Chondrocyte (in vitro differentiated cells): ENCODE measurements around the gene IPMK. TPM values are rescaled to one million over a fixed set of nuclear protein-coding genes. Genes with fewer than 3 reads are reported as not detected.
A peak's percentile ranks its signal among the peaks of the same experiment; 100 is the strongest.

Experiments
- DNase-seq: peaks from one replicate; pipeline ENCODE4 v3.0.0; 2021; ENCODE audit warnings: mixed read lengths, low spot score
- H3K27ac Mint-ChIP-seq: one replicate; pipeline ENCODE4 v1.8.0; 2021; ENCODE audit warnings: mild to moderate bottlenecking, moderate library complexity, mixed read lengths; ENCODE audit not compliant: unreplicated experiment
- H3K27me3 Mint-ChIP-seq: 2 replicates; pipeline ENCODE4 v1.8.0; 2021; ENCODE audit warnings: low read depth, mixed read lengths
- H3K36me3 Mint-ChIP-seq: 2 replicates; pipeline ENCODE4 v1.8.0; 2021; ENCODE audit warnings: low read depth, mixed read lengths
- H3K4me1 Mint-ChIP-seq: 2 replicates; pipeline ENCODE4 v1.8.0; 2021; ENCODE audit warnings: low read depth, mild to moderate bottlenecking, mixed read lengths
- H3K4me3 Mint-ChIP-seq: one replicate; pipeline ENCODE4 v1.8.0; 2021; ENCODE audit warnings: mild to moderate bottlenecking, moderate library complexity, mixed read lengths; ENCODE audit not compliant: unreplicated experiment
- H3K9me3 Mint-ChIP-seq: 2 replicates; pipeline ENCODE4 v1.8.0; 2021; ENCODE audit warnings: low read depth, mixed read lengths
- total RNA-seq: library from RNA; stranded (reverse); gene quantifications from 3 replicates; pipeline ENCODE4 v1.2.1, GENCODE V29; 2021
- TF ChIP-seq, protein P1 (sequence below): fragments of 200-600 bp; sonication (generic); IDR thresholded peaks from 2 replicates; pipeline ENCODE4 v1.5.0; 2021; ENCODE audit warnings: antibody characterized with exemption, mild to moderate bottlenecking, moderate library complexity

IPMK gene
- total RNA-seq, 1 donor from 2014 or later: 2.9 TPM

DNA sequence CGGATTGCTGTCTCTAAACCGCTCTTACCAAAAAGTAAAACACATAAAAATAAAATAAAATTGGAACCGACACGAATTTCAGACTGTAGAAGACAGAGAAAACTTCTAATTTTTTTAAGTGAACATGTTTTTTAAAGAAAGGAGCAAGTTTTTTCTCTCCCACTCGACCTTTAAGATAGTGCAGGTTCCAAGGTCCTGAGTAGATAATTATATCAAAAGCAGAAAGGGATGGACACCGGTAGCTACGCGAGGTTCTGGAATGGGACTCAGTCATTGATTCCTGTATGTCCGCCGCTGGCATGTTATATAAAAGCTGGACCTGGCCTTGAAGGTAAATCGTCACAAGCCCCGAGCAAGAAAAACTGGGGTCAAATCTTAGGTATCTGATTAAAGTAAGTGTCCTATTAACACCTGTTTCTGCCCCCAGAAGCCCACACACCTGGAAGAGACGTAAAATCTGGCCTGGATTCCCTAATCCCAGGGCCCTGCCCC, 806 bp upstream of the IPMK start:
- Mint-ChIP-seq H3K4me1 (peaks cover 41% of the 10 kb centered on the region), H3K9me3 (no peaks in the 10 kb centered on the region), H3K36me3 (no peaks in the 10 kb centered on the region), H3K4me3 (peak overlapping the region; percentile 89), H3K27me3 (no peaks in the 10 kb centered on the region), H3K27ac (peak overlapping the region; percentile 98)
- TF ChIP-seq, protein P1, sequence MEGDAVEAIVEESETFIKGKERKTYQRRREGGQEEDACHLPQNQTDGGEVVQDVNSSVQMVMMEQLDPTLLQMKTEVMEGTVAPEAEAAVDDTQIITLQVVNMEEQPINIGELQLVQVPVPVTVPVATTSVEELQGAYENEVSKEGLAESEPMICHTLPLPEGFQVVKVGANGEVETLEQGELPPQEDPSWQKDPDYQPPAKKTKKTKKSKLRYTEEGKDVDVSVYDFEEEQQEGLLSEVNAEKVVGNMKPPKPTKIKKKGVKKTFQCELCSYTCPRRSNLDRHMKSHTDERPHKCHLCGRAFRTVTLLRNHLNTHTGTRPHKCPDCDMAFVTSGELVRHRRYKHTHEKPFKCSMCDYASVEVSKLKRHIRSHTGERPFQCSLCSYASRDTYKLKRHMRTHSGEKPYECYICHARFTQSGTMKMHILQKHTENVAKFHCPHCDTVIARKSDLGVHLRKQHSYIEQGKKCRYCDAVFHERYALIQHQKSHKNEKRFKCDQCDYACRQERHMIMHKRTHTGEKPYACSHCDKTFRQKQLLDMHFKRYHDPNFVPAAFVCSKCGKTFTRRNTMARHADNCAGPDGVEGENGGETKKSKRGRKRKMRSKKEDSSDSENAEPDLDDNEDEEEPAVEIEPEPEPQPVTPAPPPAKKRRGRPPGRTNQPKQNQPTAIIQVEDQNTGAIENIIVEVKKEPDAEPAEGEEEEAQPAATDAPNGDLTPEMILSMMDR: no peak
- DNase-seq: no peak

DNA sequence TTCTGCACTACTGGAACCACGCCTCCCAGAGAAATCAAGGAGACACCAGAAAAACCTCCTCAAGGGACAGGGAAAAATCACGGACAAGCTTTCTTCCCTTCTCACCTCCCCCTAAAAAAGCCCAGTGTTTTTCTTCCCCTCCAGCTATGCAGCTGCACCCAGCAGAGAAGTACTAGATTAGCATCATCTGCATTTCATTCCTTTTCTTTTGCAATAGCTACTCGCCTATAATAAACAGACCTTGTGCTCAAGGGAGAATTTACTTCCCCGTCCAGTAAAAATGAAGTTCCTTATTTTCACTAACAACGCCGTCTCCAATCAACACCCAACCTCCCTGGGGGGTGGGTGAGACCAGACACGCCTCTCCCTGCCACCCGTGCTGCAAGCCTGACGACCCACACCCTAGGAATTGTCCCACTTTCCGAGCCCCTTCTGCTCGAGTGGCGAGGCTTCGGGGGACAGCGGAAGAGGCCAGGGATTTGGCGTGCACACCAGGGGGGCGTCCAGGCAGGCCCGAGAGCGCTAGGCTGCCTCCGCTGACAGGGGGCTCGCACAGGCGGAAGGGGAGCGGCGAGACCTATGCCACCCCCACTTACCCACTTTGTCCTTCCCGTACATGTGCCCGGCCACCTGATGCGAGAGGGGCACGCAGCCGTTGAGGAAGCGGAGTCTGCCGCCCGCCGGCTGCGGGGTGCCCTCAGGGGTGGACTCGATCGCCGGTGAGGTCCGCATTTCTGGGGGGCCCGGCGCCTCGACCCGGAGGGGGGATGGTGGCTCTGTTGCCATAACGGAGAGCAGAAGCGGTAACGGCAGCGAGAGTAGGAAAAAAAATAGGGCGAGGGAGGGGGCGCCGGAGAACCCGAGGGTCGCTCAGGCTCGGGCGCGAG, 625 bp downstream of the IPMK start:
- Mint-ChIP-seq H3K36me3 (no peaks in the 10 kb centered on the region), H3K27ac (peak overlapping the region; percentile 98), H3K4me1 (peaks cover 38% of the 10 kb centered on the region), H3K27me3 (no peaks in the 10 kb centered on the region), H3K9me3 (no peaks in the 10 kb centered on the region), H3K4me3 (peak overlapping the region; percentile 89)
- no peak for DNase-seq
- TF ChIP-seq, protein P1: no peak

DNA sequence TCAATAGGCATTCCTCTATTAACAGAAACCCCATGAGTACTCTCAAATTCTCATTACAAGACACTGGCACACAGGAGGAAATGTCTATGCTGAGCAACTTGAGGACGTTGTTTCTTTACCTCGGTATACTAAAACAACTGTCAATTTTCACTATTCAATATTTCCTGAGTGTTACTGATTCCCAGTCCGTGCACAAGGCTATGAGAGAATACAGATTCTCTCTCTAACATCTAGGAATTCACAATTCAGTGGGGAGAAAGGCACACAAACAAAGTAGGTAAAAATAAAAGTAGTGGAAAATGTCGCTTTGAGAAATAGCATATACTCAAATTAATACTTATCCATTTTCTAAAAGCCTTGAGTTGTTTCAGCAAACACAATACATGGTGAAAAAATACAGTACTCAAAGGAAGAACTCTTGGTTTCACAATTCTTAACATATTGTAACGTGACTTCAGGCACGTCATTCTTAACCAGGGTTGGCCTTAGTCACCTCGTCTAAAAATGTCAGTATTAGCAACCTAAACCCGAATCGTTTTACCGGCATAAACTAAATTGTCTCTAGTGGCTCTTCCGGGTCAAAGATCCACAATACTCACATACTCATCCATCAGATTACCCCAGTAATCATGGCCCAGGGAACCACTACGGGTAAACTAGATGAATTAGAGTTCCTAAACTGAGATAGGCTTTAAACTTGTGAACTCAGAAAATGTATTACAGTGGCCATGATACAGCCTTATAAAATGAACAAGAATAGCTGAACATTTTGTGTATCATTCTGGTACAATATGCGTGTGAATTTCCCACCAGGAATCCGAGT, 1.5 kb downstream of the IPMK start:
- Mint-ChIP-seq H3K27me3 (no peaks in the 10 kb centered on the region), H3K4me1 (peaks cover 38% of the 10 kb centered on the region), H3K4me3 (peak overlapping the region; percentile 89), H3K9me3 (no peaks in the 10 kb centered on the region), H3K27ac (peak overlapping the region; percentile 98), H3K36me3 (no peaks in the 10 kb centered on the region)
- no peak for DNase-seq
- TF ChIP-seq, protein P1: no peak

DNA sequence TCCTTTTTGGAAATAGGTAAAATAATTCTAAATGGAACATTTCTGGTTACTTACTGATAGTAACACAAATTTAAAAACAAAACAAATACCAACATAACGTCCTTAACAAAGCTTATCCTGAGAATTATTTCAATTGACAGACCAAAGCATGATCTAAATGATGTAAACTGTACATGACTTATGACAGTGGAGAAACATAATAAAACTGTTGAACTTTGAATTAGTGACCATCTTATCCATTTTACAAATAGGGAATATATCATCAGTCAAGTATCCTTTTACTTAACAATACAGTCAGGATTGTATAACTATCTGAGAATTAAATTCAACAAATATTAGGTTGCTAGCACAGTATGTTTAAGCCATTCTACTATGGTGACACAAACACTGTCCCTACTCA, 2.4 kb downstream of the IPMK start:
- peak overlapping the region; percentile 28 for H3K4me3 Mint-ChIP-seq
- H3K9me3 Mint-ChIP-seq: no peaks in the 10 kb centered on the region
- H3K27ac Mint-ChIP-seq: peak overlapping the region; percentile 98
- H3K4me1 Mint-ChIP-seq: peaks cover 33% of the 10 kb centered on the region
- H3K36me3 Mint-ChIP-seq: no peaks in the 10 kb centered on the region
- TF ChIP-seq, protein P1: no peak
- no peaks in the 10 kb centered on the region for H3K27me3 Mint-ChIP-seq
- DNase-seq: no peak

DNA sequence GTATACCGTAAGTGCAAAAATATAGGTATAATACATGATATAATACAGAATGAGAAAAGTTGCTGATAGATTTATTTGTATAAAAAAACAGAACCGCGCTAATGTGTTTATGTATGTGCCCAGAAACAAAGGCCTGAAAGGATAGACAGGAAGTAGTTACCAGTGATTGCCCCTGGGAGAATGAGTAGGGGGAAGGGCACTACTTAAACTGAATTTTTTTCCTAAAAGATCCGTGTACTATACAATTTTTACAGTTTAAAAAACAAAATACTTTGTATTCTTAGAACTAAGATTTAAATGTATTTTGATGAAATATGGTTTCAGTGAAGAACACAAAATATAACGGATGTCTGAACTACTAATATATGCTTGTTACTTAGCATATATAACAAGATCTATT, 2.9 kb downstream of the IPMK start:
- no peaks in the 10 kb centered on the region for H3K36me3 Mint-ChIP-seq
- peaks cover 29% of the 10 kb centered on the region for H3K4me1 Mint-ChIP-seq
- H3K4me3 Mint-ChIP-seq: peak overlapping the region; percentile 28
- TF ChIP-seq, protein P1: no peak
- no peaks in the 10 kb centered on the region for H3K9me3 Mint-ChIP-seq
- DNase-seq: no peak
- H3K27me3 Mint-ChIP-seq: no peaks in the 10 kb centered on the region
- no peak overlapping the region for H3K27ac Mint-ChIP-seq
